Suprapubic skin (tissue), 4 donors: Measurements from ENCODE around the gene SUPT6H. TPM values are rescaled to one million over a fixed set of nuclear protein-coding genes. Genes with fewer than 3 reads are reported as not detected.

Source experiments
- DNase-seq, 2 donors: peaks; one replicate each; pipeline ENCODE4 v3.0.0-alpha.2; 2019; ENCODE audit warnings: low spot score in 2 of 2
- H3K27ac ChIP-seq: fragments of 200-600 bp; sonication (generic); one replicate; pipeline ENCODE4 v1.5.1; 2019
- H3K27me3 ChIP-seq: fragments of 200-600 bp; sonication (generic); one replicate; pipeline ENCODE4 v1.5.1; 2019
- H3K36me3 ChIP-seq: fragments of 200-600 bp; sonication (generic); one replicate; pipeline ENCODE4 v1.5.1; 2019
- H3K4me1 ChIP-seq: fragments of 200-600 bp; sonication (generic); one replicate; pipeline ENCODE4 v1.5.1; 2019
- H3K4me3 ChIP-seq: fragments of 200-600 bp; sonication (generic); one replicate; pipeline ENCODE4 v1.5.1; 2019; ENCODE audit warnings: mild to moderate bottlenecking
- H3K9me3 ChIP-seq: fragments of 200-600 bp; sonication (generic); one replicate; pipeline ENCODE4 v1.5.1; 2019
- CTCF ChIP-seq, 2 donors: fragments of 200-600 bp in 1 of 2; fragments of 450-650 bp in 1 of 2; sonication (generic) in 1 of 2; IDR thresholded peaks; one replicate each; pipeline ENCODE4 v1.5.1; 2016 to 2019; ENCODE audit warnings: antibody characterized with exemption in 2 of 2, mild to moderate bottlenecking in 1 of 2, moderate library complexity in 1 of 2
- EP300 ChIP-seq: sonication (generic); formaldehyde crosslinking; IDR thresholded peaks from one replicate; pipeline ENCODE4 v1.6.1; 2017; ENCODE audit warnings: antibody characterized with exemption
- POLR2A ChIP-seq, 2 donors: fragments of 450-650 bp; IDR thresholded peaks; one replicate each; pipeline ENCODE4 v1.6.1; 2017; ENCODE audit warnings: antibody characterized with exemption in 2 of 2, mild to moderate bottlenecking in 2 of 2, moderate library complexity in 2 of 2
- POLR2AphosphoS5 ChIP-seq, 3 donors: sonication (generic); formaldehyde crosslinking; IDR thresholded peaks; one replicate each; pipeline ENCODE4 v1.6.1; 2017; ENCODE audit warnings: antibody characterized with exemption in 3 of 3
- WGBS: methylation state at CpG from one replicate; pipeline ENCODE4 v1.1.5; 2018; 5-methylcytosine and 5-hydroxymethylcytosine counted together
- total RNA-seq, 4 donors: library from RNA; depleted of rRNA; stranded (reverse); fragments of >200 nt; gene quantifications; one replicate each; pipeline ENCODE4 v1.1.0, GENCODE V29; 2016

The SUPT6H gene
- total RNA-seq, 4 donors from 2014 or later, result 41.1 to 123 (median 57.2) TPM

GRCh38 chr17:28662527-28662829, 473 bp downstream of the SUPT6H start:
- no peak for DNase-seq
- Histone ChIP-seq H3K4me3 (peak overlapping the region; percentile 80), H3K4me1 (peaks cover 36% of the 10 kb centered on the region), H3K36me3 (peaks cover 20% of the 10 kb centered on the region), H3K9me3 (no peaks in the 10 kb centered on the region), H3K27ac (peak overlapping the region; percentile 95), H3K27me3 (no peaks in the 10 kb centered on the region)
- TF ChIP-seq POLR2A (IDR thresholded peaks at IDR 0.05) (no peak), POLR2AphosphoS5 (IDR thresholded peaks at IDR 0.05) (no peak), EP300 (no peak), CTCF (IDR thresholded peaks at IDR 0.05) (no peak)
- 1% methylated on average over 10 of the region's 10 CpGs for WGBS

GRCh38 chr17:28663723-28664122, 1.7 kb downstream of the SUPT6H start:
- H3K9me3 ChIP-seq, result no peaks in the 10 kb centered on the region
- peaks cover 49% of the 10 kb centered on the region for H3K4me1 ChIP-seq
- H3K4me3 ChIP-seq, result no peak overlapping the region
- H3K27ac ChIP-seq, result no peak overlapping the region
- no peaks in the 10 kb centered on the region for H3K27me3 ChIP-seq
- DNase-seq, result no peak
- TF ChIP-seq POLR2AphosphoS5 (IDR thresholded peaks at IDR 0.05) (no peak), POLR2A (IDR thresholded peaks at IDR 0.05) (no peak), CTCF (IDR thresholded peaks at IDR 0.05) (no peak), EP300 (no peak)
- H3K36me3 ChIP-seq, result peaks cover 12% of the 10 kb centered on the region

GRCh38 chr17:28665994-28666393, 4.0 kb downstream of the SUPT6H start:
- H3K4me1 ChIP-seq, result peaks cover 42% of the 10 kb centered on the region
- H3K4me3 ChIP-seq, result no peak overlapping the region
- H3K27me3 ChIP-seq, result no peaks in the 10 kb centered on the region
- H3K36me3 ChIP-seq, result peaks cover 8% of the 10 kb centered on the region
- H3K9me3 ChIP-seq, result no peaks in the 10 kb centered on the region
- TF ChIP-seq POLR2AphosphoS5 (IDR thresholded peaks at IDR 0.05), result no peak
- TF ChIP-seq POLR2A (IDR thresholded peaks at IDR 0.05), result no peak
- 66% methylated on average over 2 of the region's 2 CpGs for WGBS
- DNase-seq, result no peak
- no peak overlapping the region for H3K27ac ChIP-seq

- Histone ChIP-seq H3K27ac (no peak overlapping the region), H3K27me3 (no peaks in the 10 kb centered on the region), H3K4me3 (no peak overlapping the region), H3K9me3 (no peaks in the 10 kb centered on the region), H3K36me3 (peaks cover 27% of the 10 kb centered on the region), H3K4me1 (peaks cover 34% of the 10 kb centered on the region)
- TF ChIP-seq EP300 (no peak), POLR2A (IDR thresholded peaks at IDR 0.05) (no peak), POLR2AphosphoS5 (IDR thresholded peaks at IDR 0.05) (no peak), CTCF (IDR thresholded peaks at IDR 0.05) (no peak)
- no peak for DNase-seq
- 48% methylated on average over 1 of the region's 1 CpG for WGBS
Measured at GRCh38 chr17:28667870-28668269, 5.9 kb downstream of the SUPT6H start.

GRCh38 chr17:28669918-28670317, 7.9 kb downstream of the SUPT6H start:
- Histone ChIP-seq H3K36me3 (peaks cover 47% of the 10 kb centered on the region), H3K9me3 (no peaks in the 10 kb centered on the region), H3K27me3 (no peaks in the 10 kb centered on the region), H3K27ac (no peak overlapping the region), H3K4me1 (peaks cover 21% of the 10 kb centered on the region), H3K4me3 (no peak overlapping the region)
- TF ChIP-seq POLR2A (IDR thresholded peaks at IDR 0.05), result no peak
- TF ChIP-seq EP300, result no peak
- no peak for TF ChIP-seq POLR2AphosphoS5 (IDR thresholded peaks at IDR 0.05)
- no peak for TF ChIP-seq CTCF (IDR thresholded peaks at IDR 0.05)
- no peak for DNase-seq
- 90% methylated on average over 1 of the region's 1 CpG for WGBS

GRCh38 chr17:28675490-28675889, 13.5 kb downstream of the SUPT6H start:
- no peaks in the 10 kb centered on the region for H3K4me1 ChIP-seq
- WGBS, result 81% methylated on average over 3 of the region's 3 CpGs
- H3K27ac ChIP-seq, result no peak overlapping the region
- TF ChIP-seq CTCF (IDR thresholded peaks at IDR 0.05) (no peak), POLR2A (IDR thresholded peaks at IDR 0.05) (no peak), POLR2AphosphoS5 (IDR thresholded peaks at IDR 0.05) (no peak), EP300 (no peak)
- peaks cover 100% of the 10 kb centered on the region for H3K36me3 ChIP-seq
- no peak overlapping the region for H3K4me3 ChIP-seq
- H3K27me3 ChIP-seq, result no peaks in the 10 kb centered on the region
- DNase-seq, result no peak
- no peaks in the 10 kb centered on the region for H3K9me3 ChIP-seq
